Caco-2 (cell line): Measurements from ENCODE around the gene GJC1. TPM values are rescaled to one million over a fixed set of nuclear protein-coding genes. Genes with fewer than 3 reads are reported as not detected.

Source experiments
- BruUV-seq: library from RNA; stranded (reverse); fragments of 400-500 nt; replicated peaks from 2 replicates; lab custom pipeline; 2021; lab: Mats Ljungman, UMichigan
- CTCF ChIA-PET: fragments of 300-600 bp; sonication (Branson Sonifier 250); formaldehyde crosslinking; loops from one replicate; lab custom pipeline; 2022; ENCODE audit warnings: antibody characterized with exemption; lab: Charles Lee
- POLR2A ChIA-PET: fragments of 300-600 bp; sonication (Branson Sonifier 250); formaldehyde crosslinking; loops from one replicate; lab custom pipeline; 2022; ENCODE audit warnings: antibody characterized with exemption; lab: Charles Lee
- DNase-seq, 2 experiments: peaks; one replicate each; pipeline versions ENCODE4 v3.0.0 to v3.0.0-alpha.2; 2020 to 2022
- H3K27me3 ChIP-seq: replicated peaks from 2 replicates; pipeline ENCODE4 v1.6.0; 2011; ENCODE audit warnings: low read length; ENCODE audit not compliant: control insufficient read depth, insufficient read depth
- H3K36me3 ChIP-seq: 2 replicates; pipeline ENCODE4 v1.5.1; 2011; ENCODE audit warnings: low read length; ENCODE audit not compliant: control insufficient read depth, insufficient read depth
- H3K4me1 ChIP-seq: fragments of 250-450 bp; sonication (Bioruptor Pico); 2 replicates; pipeline ENCODE4 v1.5.1; 2020; ENCODE audit warnings: mild to moderate bottlenecking
- H3K4me3 ChIP-seq: 2 replicates; pipeline ENCODE4 v1.5.1; 2011; ENCODE audit warnings: low read depth, mild to moderate bottlenecking, control low read depth, low read length
- H3K9me3 ChIP-seq: fragments of 250-450 bp; sonication (Bioruptor Pico); 2 replicates; pipeline ENCODE4 v1.5.1; 2020; ENCODE audit warnings: mild to moderate bottlenecking, moderate library complexity
- H3K27ac Mint-ChIP-seq: one replicate; pipeline ENCODE4 v1.8.0; 2022; ENCODE audit warnings: mixed read lengths; ENCODE audit not compliant: unreplicated experiment
- H3K27me3 Mint-ChIP-seq: one replicate; pipeline ENCODE4 v1.8.0; 2022; ENCODE audit warnings: mixed read lengths; ENCODE audit not compliant: insufficient read depth, unreplicated experiment
- H3K36me3 Mint-ChIP-seq: one replicate; pipeline ENCODE4 v1.8.0; 2022; ENCODE audit warnings: mild to moderate bottlenecking, mixed read lengths; ENCODE audit not compliant: insufficient read depth, unreplicated experiment
- H3K4me1 Mint-ChIP-seq: one replicate; pipeline ENCODE4 v1.8.0; 2022; ENCODE audit warnings: low read depth, mixed read lengths; ENCODE audit not compliant: unreplicated experiment
- H3K4me3 Mint-ChIP-seq: one replicate; pipeline ENCODE4 v1.8.0; 2022; ENCODE audit warnings: mild to moderate bottlenecking, moderate library complexity, mixed read lengths; ENCODE audit not compliant: unreplicated experiment
- H3K9me3 Mint-ChIP-seq: one replicate; pipeline ENCODE4 v1.8.0; 2022; ENCODE audit warnings: mixed read lengths; ENCODE audit not compliant: unreplicated experiment
- intact Hi-C: fragments of 100-400 bp; cut with micrococcal nuclease; formaldehyde crosslinking; loops from one replicate; pipeline ENCODE4 v1.10.0; 2022; ENCODE audit not compliant: unreplicated experiment
- total RNA-seq: library from RNA; stranded (reverse); gene quantifications from 2 replicates; pipeline ENCODE4 v1.2.3, GENCODE V29; 2022
- TF ChIP-seq, protein P1 (sequence below), 2 experiments: fragments of 200-600 bp in 1 of 2; IDR thresholded peaks; 1 replicate in 1 of 2; 2 replicates in 1 of 2; pipeline versions ENCODE4 v1.5.1 to v1.8.0; 2011 to 2022; ENCODE audit warnings: antibody characterized with exemption in 1 of 2, control low read depth in 1 of 2, inconsistent platforms in 1 of 2, low read depth in 1 of 2, low read length in 1 of 2, mild to moderate bottlenecking in 1 of 2, moderate library complexity in 1 of 2; ENCODE audit not compliant: insufficient read depth in 1 of 2, severe bottlenecking in 1 of 2, unreplicated experiment in 1 of 2

Gene GJC1
- total RNA-seq, 1 experiment from 2014 or later, result 33.5 TPM

DNA sequence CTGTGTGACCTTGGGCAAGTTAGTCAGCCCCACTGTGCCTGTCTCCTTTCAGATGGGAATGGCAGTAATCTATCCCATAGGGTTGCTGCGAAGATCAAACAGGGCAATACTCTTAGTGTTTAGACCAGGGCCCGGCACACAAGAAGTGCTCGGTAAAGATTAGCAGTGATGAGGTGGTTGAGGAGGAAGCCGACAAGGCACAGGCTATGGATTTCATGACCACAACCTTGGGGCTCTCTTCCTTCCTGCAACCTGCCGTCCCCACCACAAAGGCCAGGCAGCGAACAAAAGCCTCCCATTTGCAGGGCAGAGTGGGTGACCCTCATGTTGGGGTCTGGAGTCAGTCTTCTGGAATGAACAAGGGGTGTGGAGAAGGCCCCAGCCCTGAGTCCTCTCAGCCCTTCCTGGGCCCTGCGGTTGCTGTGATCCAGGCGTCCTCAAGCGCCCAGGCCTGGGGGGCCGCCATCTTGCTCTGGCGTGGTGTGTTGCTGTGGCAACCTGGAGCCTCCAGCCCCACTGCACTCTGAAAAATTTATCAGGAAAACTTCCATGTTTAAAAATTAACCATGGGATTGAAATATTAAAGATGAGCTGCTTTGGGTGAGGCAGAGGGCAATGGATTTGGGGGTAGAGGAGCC lies 61.5 kb downstream of the GJC1 start:
- Histone ChIP-seq H3K9me3 (no peaks in the 10 kb centered on the region), H3K4me3 (no peak overlapping the region), H3K27me3 (no peaks in the 10 kb centered on the region), H3K4me1 (no peaks in the 10 kb centered on the region), H3K36me3 (no peaks in the 10 kb centered on the region)
- no peak for DNase-seq
- no peaks in the 10 kb centered on the region for H3K27me3 Mint-ChIP-seq
- H3K27ac Mint-ChIP-seq, result no peak overlapping the region
- TF ChIP-seq, protein P1, sequence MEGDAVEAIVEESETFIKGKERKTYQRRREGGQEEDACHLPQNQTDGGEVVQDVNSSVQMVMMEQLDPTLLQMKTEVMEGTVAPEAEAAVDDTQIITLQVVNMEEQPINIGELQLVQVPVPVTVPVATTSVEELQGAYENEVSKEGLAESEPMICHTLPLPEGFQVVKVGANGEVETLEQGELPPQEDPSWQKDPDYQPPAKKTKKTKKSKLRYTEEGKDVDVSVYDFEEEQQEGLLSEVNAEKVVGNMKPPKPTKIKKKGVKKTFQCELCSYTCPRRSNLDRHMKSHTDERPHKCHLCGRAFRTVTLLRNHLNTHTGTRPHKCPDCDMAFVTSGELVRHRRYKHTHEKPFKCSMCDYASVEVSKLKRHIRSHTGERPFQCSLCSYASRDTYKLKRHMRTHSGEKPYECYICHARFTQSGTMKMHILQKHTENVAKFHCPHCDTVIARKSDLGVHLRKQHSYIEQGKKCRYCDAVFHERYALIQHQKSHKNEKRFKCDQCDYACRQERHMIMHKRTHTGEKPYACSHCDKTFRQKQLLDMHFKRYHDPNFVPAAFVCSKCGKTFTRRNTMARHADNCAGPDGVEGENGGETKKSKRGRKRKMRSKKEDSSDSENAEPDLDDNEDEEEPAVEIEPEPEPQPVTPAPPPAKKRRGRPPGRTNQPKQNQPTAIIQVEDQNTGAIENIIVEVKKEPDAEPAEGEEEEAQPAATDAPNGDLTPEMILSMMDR (IDR thresholded peaks at IDR 0.05; ENCODE audit: insufficient read depth in 1 of 2, low read depth in 1 of 2, low read length in 1 of 2, severe bottlenecking in 1 of 2, unreplicated experiment in 1 of 2), result no peak
- no TSS peak for BruUV-seq
- no peaks in the 10 kb centered on the region for H3K4me1 Mint-ChIP-seq
- no peaks in the 10 kb centered on the region for H3K36me3 Mint-ChIP-seq
- intact Hi-C loops, result no loop called here
- ChIA-PET POLR2A (no interaction called here), CTCF (interaction anchor here (1.0 kb wide), 1 partner anchor 10 kb away, joined by 3 read pairs; no protein-coding TSS in a partner anchor)
- no peaks in the 10 kb centered on the region for H3K9me3 Mint-ChIP-seq
- no peak overlapping the region for H3K4me3 Mint-ChIP-seq

GRCh38 chr17:44767493-44767892 lies 62.6 kb downstream of the GJC1 start:
- Mint-ChIP-seq H3K4me3 (no peak overlapping the region), H3K36me3 (no peaks in the 10 kb centered on the region), H3K27ac (no peak overlapping the region), H3K27me3 (no peaks in the 10 kb centered on the region), H3K9me3 (no peaks in the 10 kb centered on the region), H3K4me1 (no peaks in the 10 kb centered on the region)
- H3K9me3 ChIP-seq, result no peaks in the 10 kb centered on the region
- H3K27me3 ChIP-seq, result no peaks in the 10 kb centered on the region
- intact Hi-C loops, result no loop called here
- ChIA-PET POLR2A (interaction anchor here (0.5 to 0.6 kb wide), 2 partner anchors 20 to 549 kb away, joined by 3 read pairs; no protein-coding TSS in a partner anchor), CTCF (interaction anchor here (0.7 kb wide), 1 partner anchor 361 kb away, joined by 3 read pairs; no protein-coding TSS in a partner anchor)
- BruUV-seq, result no TSS peak
- DNase-seq, result no peak
- H3K36me3 ChIP-seq, result no peaks in the 10 kb centered on the region
- no peaks in the 10 kb centered on the region for H3K4me1 ChIP-seq
- no peak overlapping the region for H3K4me3 ChIP-seq
- TF ChIP-seq, protein P1 (IDR thresholded peaks at IDR 0.05; ENCODE audit: insufficient read depth in 1 of 2, low read depth in 1 of 2, low read length in 1 of 2, severe bottlenecking in 1 of 2, unreplicated experiment in 1 of 2), result no peak

- Histone ChIP-seq H3K4me1 (no peaks in the 10 kb centered on the region), H3K9me3 (no peaks in the 10 kb centered on the region), H3K27me3 (no peaks in the 10 kb centered on the region), H3K4me3 (no peak overlapping the region), H3K36me3 (no peaks in the 10 kb centered on the region)
- ChIA-PET CTCF (interaction anchor here (1.7 kb wide), 1 partner anchor 9 kb away, joined by 5 read pairs; no protein-coding TSS in a partner anchor), POLR2A (no interaction called here)
- Mint-ChIP-seq H3K27me3 (no peaks in the 10 kb centered on the region), H3K9me3 (no peaks in the 10 kb centered on the region), H3K27ac (no peak overlapping the region), H3K4me1 (no peaks in the 10 kb centered on the region), H3K36me3 (no peaks in the 10 kb centered on the region), H3K4me3 (no peak overlapping the region)
- intact Hi-C loops, result no loop called here
- DNase-seq, result no peak
- TF ChIP-seq, protein P1 (IDR thresholded peaks at IDR 0.05; ENCODE audit: insufficient read depth in 1 of 2, low read depth in 1 of 2, low read length in 1 of 2, severe bottlenecking in 1 of 2, unreplicated experiment in 1 of 2), result no peak
- BruUV-seq, result no TSS peak
Measured at GRCh38 chr17:44766409-44767038, 63.6 kb downstream of the GJC1 start.
